Fibroblast of pulmonary artery (primary cell): ENCODE measurements around the gene TOMM7.

Experiments used
- DNase-seq: peaks from one replicate; pipeline ENCODE4 v3.0.0-alpha.2; 2010; ENCODE audit warnings: low read depth
- H3K4me3 ChIP-seq: replicated peaks from 2 replicates; pipeline ENCODE4 v1.5.1; 2011; ENCODE audit warnings: low read depth, mild to moderate bottlenecking, control low read depth, low read length, moderate library complexity
- TF ChIP-seq, protein P1 (sequence below): IDR thresholded peaks from 2 replicates; pipeline ENCODE4 v1.5.1; 2011; ENCODE audit warnings: mild to moderate bottlenecking, control low read depth, low read length, inconsistent platforms; ENCODE audit errors: missing control alignments

The TOMM7 gene

DNA sequence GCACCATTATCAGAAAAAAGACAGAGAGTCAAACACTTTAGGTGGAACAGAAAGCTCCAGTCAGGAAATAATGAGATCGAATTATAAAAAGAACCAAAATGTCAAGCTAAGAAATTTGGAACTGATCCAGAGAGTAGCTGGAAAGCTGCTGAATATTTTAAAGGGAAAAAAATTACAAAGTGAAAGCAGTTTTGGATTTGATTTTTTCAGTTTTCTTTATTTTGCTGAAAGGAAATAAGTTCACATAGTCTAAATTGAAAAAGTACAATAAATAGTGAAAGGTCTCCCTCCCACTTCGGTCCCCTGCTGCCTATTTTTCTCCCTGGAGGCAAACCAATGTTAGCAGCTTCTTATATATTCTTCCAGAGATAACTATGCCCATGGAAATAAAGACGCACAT is 11.3 kb upstream of the TOMM7 start:
- no peak overlapping the region for H3K4me3 ChIP-seq
- TF ChIP-seq, protein P1, sequence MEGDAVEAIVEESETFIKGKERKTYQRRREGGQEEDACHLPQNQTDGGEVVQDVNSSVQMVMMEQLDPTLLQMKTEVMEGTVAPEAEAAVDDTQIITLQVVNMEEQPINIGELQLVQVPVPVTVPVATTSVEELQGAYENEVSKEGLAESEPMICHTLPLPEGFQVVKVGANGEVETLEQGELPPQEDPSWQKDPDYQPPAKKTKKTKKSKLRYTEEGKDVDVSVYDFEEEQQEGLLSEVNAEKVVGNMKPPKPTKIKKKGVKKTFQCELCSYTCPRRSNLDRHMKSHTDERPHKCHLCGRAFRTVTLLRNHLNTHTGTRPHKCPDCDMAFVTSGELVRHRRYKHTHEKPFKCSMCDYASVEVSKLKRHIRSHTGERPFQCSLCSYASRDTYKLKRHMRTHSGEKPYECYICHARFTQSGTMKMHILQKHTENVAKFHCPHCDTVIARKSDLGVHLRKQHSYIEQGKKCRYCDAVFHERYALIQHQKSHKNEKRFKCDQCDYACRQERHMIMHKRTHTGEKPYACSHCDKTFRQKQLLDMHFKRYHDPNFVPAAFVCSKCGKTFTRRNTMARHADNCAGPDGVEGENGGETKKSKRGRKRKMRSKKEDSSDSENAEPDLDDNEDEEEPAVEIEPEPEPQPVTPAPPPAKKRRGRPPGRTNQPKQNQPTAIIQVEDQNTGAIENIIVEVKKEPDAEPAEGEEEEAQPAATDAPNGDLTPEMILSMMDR = no peak
- no peak for DNase-seq

DNA sequence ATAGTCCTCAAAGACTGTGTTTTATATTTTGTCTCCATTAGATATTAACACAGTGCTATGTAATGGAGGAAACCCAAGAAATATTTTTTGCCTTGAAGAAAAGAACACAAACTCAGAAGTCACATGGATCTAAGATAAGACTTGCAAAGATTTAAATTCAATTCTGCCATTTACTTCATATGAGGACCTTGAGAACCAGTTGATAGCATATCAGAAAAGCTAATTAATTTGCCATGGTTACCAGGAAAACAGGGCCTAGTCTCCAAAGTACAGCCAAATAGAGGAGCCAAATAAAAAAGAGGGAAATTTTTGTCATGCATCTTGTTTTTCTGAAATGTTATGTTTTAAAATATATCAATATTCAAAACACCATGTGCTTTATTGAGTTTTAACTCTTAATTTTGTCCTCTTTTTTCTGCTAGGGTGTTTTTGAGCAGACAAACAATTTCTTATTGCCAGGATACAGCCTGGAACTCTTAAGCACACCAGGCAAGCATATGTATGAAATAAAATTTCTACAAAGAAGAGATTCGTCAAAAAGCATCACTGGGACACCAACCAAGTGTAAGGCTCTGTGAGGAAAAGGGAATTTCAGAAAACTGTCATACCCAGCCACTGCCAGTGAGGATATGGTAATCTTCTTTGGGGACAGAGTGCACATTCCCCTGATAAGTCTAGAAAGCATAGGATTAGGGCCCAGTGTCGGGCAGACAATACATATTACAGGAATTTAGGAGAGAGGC is 10.6 kb upstream of the TOMM7 start:
- no peak overlapping the region for H3K4me3 ChIP-seq
- DNase-seq = no peak
- TF ChIP-seq, protein P1 = no peak

DNA sequence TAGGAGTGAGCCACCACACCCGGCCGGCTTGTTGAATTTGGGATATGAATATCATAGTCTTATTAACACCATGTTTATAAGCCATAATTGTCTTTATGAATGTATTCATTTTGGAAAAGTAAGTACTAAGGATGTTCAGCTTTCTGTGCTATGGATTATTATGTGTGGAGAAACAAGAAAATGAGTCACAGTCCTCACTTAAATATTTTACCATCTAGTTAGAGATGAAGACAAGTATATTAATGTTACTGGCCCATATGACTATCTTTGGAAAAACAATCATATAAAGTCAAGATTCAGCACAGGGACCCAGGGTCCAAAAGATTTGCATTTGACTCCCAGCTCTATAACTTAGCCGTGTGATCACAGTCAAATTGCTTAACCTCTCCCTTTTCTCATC is 9.8 kb upstream of the TOMM7 start:
- no peak overlapping the region for H3K4me3 ChIP-seq
- DNase-seq = no peak
- TF ChIP-seq, protein P1 = no peak

DNA sequence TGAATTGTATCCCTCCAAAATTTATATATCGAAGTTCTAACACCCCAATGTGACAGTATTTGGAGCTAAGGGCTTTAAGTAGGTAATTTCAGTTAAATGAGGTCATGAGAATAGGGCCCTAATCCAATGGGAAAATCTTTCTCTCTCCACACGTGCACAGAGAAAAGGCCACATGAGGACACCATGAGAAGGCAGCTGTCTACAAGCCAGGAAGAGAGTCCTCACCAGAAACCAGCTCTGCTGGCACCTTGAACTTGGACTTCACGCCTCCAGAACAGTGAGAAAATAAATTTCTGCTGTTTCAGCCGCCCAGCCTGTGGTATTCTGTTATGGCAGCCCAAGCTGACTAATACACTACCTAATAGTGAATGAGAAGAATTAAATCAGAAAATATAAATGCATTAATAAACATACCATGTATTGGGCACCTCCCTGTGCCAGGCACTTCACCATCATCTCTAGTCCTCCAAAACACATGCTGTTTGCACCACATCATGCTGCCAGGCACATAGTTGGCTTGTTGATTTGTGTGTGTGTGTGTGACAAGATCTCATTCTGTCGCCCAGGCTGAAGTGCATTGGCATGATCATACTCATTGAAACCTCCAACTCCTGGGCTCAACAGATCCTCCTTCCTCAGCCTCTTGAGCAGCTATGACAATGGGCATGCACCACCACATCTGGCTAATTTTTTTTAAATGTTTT is 9.1 kb upstream of the TOMM7 start:
- DNase-seq = no peak
- TF ChIP-seq, protein P1 = no peak
- H3K4me3 ChIP-seq = no peak overlapping the region

DNA sequence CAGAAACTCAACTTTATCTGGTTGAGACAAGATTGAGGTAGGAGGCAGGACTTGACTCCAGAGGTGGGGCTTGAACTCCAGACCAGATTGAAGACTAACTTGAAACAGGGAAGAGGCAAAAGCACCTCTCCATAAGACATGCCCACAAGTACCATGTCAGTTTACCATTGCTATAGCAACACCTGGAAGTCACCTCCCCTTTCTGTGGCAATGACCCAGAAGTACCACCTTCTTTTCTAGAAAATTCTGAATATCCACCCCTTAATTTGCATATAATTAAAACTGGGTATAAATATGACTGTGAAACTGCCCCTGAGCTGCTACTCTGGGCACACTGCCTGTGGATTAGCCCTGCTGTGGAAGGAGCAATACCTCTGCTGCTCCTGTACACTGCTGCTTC is 4.9 kb upstream of the TOMM7 start:
- no peak overlapping the region for H3K4me3 ChIP-seq
- no peak for DNase-seq
- TF ChIP-seq, protein P1 = no peak

DNA sequence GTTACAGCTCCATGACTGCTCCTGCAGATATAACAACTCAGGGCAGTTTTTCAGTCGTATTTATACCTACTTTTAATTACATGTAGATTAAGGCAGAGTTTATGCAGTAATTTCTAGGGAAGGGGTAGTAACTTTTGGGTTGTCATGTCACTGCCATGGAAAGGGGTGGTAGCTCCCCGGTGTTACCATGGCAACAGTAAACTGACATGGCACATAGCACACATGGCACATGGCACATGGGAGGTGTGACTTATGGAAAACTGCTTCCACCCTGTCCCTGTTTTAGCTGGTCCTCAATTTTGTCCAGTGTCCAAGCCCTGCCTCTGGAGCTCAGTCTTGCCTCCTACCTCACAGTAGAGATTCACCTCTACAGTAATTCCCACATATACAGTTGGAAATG is 3.9 kb upstream of the TOMM7 start:
- no peak overlapping the region for H3K4me3 ChIP-seq
- TF ChIP-seq, protein P1 = no peak
- DNase-seq = no peak
